GM12864 (cell line): ENCODE results near the gene TAL2.

ENCODE experiments used
- DNase-seq: peaks from one replicate; pipeline ENCODE4 v3.0.0-alpha.2; 2011; ENCODE audit warnings: low read depth
- H3K4me3 ChIP-seq: 2 replicates; pipeline ENCODE4 v1.5.1; 2011; ENCODE audit warnings: mild to moderate bottlenecking, low read depth, low read length, control low read depth
- TF ChIP-seq, protein P1 (sequence below): IDR thresholded peaks from 2 replicates; pipeline ENCODE4 v1.5.1; 2011; ENCODE audit warnings: low read depth, mild to moderate bottlenecking, moderate library complexity, low read length, control low read depth, inconsistent platforms; ENCODE audit errors: missing control alignments

The TAL2 gene

DNA sequence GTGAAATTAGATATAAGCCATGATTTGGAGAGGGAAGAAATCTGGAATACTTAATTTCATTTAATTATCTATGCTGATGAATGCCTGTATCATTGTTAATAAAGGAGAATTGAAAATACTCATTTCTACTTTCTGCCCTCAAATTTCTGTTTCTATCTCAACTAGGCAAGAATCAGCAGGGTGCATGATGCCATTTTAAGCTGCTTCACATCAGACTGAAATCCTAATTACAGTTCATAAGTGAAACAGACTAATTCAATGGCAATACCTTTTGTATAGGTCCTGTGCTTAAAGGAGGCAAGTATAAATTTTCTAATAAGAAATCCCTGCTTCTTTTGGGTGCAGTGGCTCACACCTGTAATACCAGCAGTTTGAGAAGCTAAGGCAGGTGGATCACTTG lies 22.3 kb upstream of the TAL2 start:
- no peak overlapping the region for H3K4me3 ChIP-seq
- TF ChIP-seq, protein P1, sequence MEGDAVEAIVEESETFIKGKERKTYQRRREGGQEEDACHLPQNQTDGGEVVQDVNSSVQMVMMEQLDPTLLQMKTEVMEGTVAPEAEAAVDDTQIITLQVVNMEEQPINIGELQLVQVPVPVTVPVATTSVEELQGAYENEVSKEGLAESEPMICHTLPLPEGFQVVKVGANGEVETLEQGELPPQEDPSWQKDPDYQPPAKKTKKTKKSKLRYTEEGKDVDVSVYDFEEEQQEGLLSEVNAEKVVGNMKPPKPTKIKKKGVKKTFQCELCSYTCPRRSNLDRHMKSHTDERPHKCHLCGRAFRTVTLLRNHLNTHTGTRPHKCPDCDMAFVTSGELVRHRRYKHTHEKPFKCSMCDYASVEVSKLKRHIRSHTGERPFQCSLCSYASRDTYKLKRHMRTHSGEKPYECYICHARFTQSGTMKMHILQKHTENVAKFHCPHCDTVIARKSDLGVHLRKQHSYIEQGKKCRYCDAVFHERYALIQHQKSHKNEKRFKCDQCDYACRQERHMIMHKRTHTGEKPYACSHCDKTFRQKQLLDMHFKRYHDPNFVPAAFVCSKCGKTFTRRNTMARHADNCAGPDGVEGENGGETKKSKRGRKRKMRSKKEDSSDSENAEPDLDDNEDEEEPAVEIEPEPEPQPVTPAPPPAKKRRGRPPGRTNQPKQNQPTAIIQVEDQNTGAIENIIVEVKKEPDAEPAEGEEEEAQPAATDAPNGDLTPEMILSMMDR: no peak
- no peak for DNase-seq

DNA sequence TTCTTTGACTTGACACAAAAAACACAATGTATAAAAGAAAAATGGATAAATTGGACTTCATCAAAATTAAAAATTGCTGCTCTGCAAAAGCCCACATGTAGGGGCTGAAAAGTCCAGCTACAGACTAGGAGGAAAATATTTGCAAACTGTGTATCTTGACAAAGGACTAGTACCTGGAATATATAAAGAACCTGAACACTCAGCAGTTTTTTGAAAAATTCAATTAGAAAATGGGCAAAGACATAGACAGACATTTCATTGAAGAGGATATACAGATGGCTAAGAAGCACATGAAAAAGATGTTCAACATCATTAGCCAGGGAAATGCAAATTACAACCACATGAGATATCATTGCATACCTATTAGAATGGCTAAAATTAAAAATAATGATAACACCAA lies 18.5 kb upstream of the TAL2 start:
- no peak for DNase-seq
- TF ChIP-seq, protein P1: no peak
- H3K4me3 ChIP-seq: no peak overlapping the region

DNA sequence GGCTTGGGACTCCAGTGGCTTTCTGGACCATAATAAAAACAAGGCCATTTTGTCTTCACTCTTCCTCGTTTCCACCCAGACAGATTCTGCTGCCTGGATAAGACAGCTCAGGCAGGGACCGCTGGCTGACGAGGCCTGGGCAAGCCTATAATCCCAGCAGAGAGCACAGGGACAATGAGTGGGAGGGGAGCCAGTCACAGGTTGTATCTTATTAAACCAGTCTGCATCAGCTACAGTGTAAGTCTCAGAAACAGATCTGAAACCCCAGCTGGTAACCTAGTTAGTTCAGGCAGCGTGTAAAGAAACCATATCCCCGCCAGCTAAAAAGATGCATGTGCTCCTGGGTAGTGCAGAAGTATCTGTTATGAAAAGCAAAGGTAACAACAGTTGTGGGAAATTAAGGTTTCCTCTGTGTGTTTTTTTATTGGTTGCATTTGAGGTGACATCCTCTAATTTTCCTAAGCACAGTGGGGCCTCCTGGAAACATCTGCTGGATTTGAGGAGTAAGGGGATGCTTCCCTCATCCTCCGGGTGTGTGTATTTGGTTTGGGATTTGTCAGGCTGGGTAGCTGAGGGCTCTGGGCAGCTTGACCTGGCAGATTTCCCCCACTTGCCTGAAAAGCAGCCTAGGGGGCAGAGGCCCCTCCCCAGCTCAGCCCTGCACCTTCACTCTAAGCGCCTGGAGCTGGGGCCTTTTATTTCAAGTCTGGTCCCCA lies 15.2 kb upstream of the TAL2 start:
- no peak for DNase-seq
- TF ChIP-seq, protein P1: no peak
- H3K4me3 ChIP-seq: no peak overlapping the region

DNA sequence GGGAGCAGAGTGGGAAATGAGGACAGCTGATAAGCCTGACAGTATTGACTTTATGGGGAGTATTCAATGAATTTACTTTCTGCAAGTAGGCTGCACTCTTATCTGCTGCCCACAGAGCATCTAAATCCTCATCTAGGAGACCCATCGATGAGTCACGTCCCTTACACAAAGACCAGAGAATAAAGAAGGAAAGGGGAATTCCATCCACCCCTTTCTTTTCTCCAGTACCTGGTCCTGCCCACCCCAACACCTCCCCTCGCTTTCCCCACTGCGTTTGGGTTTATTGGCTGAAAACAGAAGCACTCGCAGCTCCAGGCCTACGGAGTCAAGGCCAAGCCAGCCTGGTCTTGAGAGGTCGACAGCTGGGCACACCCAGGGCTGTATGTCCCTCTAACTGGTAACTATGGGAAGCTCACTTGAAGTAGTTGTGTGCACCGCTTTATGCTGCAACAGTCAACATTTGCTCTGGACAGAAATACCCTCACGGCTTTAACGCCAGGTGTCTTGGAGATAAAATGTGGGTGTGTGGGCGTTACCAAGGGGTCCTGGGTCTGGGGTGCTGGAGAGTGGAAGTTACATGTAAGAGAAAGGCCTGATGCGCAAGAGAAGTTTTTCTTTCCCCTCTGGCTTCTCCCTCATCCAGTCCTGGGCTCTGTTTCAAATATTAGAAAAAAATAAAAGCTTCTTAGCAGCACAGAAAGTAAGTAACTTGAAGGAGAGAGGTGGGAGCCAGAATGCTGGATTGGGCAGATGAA lies 14.5 kb upstream of the TAL2 start:
- no peak for DNase-seq
- no peak overlapping the region for H3K4me3 ChIP-seq
- TF ChIP-seq, protein P1: no peak

DNA sequence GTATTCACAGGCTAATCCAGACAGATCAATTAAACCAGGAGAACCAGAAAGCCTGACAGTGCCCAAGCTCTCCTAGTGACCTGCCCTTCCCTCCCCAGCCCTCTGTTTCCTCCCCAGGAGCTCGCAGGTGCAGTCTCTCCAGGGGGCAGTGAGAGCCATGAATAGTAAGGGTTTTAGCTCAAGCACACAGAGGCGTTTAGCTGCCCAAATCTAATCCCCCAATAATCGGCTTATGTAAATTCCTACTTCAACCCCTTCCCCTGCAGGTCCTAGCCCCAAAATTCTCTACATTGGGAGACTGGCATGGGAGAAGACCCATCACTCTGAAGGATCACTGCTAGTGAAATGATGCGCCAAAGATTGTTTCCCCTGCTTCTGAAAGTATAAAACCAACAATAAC lies 10.5 kb upstream of the TAL2 start:
- no peak for DNase-seq
- no peak overlapping the region for H3K4me3 ChIP-seq
- TF ChIP-seq, protein P1: no peak

DNA sequence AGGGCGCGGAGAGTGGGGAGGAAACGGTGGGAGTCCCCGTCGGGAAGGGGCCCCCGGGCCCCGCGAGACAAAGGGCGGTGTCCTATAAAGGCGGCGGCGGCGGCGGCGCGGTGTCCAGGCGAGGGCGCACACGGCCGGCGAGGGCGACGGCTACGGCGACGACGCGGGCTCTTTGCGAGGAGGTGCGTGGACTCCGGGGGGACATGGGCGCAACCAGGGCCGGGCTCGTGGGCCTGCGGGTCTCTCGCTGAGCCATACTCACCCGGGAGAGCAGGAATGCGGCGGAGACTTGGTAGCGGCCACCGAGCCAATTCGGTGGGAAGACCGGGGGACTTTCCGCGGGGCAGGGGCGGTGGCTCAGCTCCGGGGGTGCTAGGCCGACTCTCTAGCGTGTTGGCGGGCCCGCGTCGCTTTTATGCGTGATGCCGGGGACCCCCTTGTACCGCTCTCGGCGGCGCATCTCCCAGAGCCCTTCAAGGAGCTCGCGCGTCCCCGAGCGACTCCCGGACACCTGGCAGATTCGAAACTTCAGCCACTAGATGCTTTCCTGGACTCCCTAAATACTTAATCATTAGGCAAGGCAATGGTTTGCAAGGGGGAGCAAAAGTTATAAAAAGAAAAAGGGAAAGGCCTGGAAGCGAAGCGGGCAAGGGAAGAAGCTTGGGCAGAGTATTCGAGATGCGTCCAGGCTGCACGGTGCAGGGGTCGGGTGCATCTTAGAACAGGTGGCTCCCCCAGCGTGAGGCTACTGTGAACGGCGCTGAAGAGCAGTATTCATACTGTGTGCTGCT lies 5.9 kb upstream of the TAL2 start:
- no peak for DNase-seq
- H3K4me3 ChIP-seq: peak overlapping the region; percentile 56
- TF ChIP-seq, protein P1: peak; percentile 23
